ENCODE measurements around the gene TRIP12. TPM values are rescaled to one million over a fixed set of nuclear protein-coding genes. Genes with fewer than 3 reads are reported as not detected.
A peak's percentile ranks its signal among the peaks of the same experiment; 100 is the strongest.

TRIP12 gene
- total RNA-seq, 2 donors from 2014 or later: 179 to 202 TPM

DNA sequence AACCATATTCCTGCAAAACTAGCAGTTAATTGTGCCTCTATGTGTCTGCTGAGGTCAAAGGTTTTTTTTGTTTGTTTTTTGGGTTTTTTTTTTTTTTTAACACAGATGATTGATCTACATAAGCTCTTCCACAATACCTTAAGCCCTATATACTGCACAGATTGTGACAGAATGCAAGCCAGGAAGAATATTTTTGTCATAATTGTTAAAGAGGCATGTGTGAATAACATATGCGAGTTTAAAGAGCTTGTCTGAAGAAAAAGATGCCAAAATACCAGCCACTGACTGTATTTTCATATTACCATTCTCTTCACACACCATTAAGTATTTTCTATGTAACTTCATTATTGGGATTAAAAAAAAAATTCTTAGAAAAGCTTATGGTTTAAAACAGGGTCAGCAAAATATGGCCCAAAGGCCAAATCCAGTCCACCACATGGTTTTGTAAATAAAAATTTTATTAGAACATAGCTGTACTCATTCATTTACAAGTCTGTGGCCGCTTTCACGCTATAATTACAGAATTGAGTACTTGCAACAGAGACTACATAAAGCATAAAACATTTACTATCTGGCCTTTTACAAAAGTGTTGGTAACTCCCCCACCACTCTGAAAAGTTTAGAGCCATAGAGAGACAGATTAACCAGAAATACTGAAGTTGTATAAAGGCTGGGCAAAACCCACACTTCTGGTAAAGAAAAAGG is 89.9 kb downstream of the TRIP12 start:
- ATAC-seq: no peak
- Mint-ChIP-seq H3K36me3 (ENCODE audit: low read depth) (peaks cover 6% of the 10 kb centered on the region), H3K27me3 (no peaks in the 10 kb centered on the region), H3K4me3 (no peak overlapping the region), H3K4me1 (peaks cover 26% of the 10 kb centered on the region), H3K27ac (peak overlapping the region; percentile 74)
- DNase-seq: no peak
- no peaks in the 10 kb centered on the region for H3K9me3 ChIP-seq (ENCODE audit: control insufficient read depth, low read length, poor library complexity, severe bottlenecking)

DNA sequence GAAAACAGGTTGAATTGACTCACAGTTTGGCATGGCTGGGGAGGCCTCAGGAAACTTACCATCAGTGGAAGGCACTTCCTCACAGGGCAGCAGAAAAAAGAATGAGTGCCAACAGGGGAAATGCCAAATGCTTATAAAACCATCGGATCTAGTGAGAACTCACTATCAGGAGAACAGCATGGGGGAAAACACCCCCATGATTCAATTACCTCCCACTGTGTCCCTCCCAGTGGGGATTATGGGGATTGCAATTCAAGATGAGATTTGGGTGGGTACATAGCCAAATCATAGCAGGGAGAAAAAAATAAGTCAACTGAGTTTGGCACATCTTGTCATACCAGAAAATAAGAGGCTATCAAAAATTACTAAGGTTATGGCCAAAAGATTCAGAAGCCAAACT is 96.3 kb downstream of the TRIP12 start:
- Mint-ChIP-seq H3K27ac (no peak overlapping the region), H3K27me3 (no peaks in the 10 kb centered on the region), H3K4me1 (peaks cover 10% of the 10 kb centered on the region), H3K36me3 (ENCODE audit: low read depth) (peaks cover 15% of the 10 kb centered on the region), H3K4me3 (no peak overlapping the region)
- H3K9me3 ChIP-seq (ENCODE audit: control insufficient read depth, low read length, poor library complexity, severe bottlenecking): no peaks in the 10 kb centered on the region
- DNase-seq (no peak), ATAC-seq (no peak)

DNA sequence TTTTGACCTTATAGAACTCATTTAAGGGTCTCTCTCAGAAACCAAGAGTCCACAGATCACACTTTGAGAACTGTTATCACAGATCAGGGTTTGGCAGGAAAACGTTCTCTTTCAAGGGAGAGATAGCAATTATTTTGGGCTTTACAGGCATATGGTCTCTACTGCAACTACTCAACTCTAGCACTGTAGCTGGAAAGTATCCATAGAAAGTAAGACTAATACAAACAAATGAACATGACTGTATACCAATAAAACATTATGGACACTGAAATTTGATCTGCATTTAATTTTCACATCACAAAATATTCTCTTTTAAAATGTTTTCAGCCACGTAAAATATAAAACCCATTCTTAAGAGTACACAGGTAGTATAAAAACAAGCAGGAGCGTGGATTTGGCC is 100.5 kb downstream of the TRIP12 start:
- peaks cover 12% of the 10 kb centered on the region for H3K36me3 Mint-ChIP-seq (ENCODE audit: low read depth)
- H3K4me1 Mint-ChIP-seq: peaks cover 14% of the 10 kb centered on the region
- DNase-seq: no peak
- H3K27me3 Mint-ChIP-seq: no peaks in the 10 kb centered on the region
- H3K4me3 Mint-ChIP-seq: no peak overlapping the region
- H3K9me3 ChIP-seq (ENCODE audit: control insufficient read depth, low read length, poor library complexity, severe bottlenecking): no peaks in the 10 kb centered on the region
- peak overlapping the region; percentile 90 for H3K27ac Mint-ChIP-seq
- ATAC-seq: no peak

DNA sequence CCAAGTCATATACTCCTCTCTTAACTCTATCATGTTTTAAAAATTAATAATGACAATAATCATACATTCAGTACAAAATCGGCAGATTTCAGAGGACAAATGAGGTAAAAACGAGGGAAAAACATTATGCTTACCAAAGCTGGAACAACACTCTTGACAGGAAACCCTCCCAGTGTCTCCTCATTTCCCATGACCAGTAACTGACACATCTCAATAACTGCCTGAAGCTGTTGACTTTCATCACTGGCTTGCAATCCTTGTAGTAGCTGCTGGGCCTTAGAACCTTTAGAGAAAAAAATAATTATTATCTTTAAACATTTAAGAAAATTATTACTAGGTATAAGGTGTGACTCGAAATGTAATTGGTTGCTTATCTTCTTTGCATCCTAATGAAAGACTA is 103.6 kb downstream of the TRIP12 start:
- ATAC-seq: no peak
- Mint-ChIP-seq H3K27me3 (no peaks in the 10 kb centered on the region), H3K36me3 (ENCODE audit: low read depth) (peaks cover 4% of the 10 kb centered on the region), H3K4me1 (peaks cover 14% of the 10 kb centered on the region), H3K27ac (peak overlapping the region; percentile 43), H3K4me3 (no peak overlapping the region)
- H3K9me3 ChIP-seq (ENCODE audit: control insufficient read depth, low read length, poor library complexity, severe bottlenecking): no peaks in the 10 kb centered on the region
- no peak for DNase-seq

DNA sequence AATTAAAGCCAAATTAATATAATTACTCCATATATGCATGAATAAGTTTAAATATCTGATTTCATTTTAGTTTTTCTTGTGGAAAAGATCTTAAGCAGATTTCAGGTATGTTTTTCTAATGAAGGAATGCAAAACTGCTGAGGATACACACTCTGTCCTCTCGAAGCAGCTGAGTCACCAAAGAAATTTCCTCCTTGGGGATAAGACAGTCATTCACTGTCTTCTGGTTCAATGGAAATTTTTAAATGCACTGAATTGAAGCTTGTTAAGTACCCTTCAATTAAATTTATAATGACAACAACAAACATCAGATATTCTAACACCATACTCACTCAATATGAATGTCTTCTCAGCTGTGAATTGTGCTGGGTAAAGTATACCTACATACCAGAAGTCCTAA is 106.0 kb downstream of the TRIP12 start:
- Mint-ChIP-seq H3K4me1 (peaks cover 10% of the 10 kb centered on the region), H3K36me3 (ENCODE audit: low read depth) (peaks cover 9% of the 10 kb centered on the region), H3K27me3 (no peaks in the 10 kb centered on the region), H3K4me3 (no peak overlapping the region), H3K27ac (no peak overlapping the region)
- no peaks in the 10 kb centered on the region for H3K9me3 ChIP-seq (ENCODE audit: control insufficient read depth, low read length, poor library complexity, severe bottlenecking)
- DNase-seq (no peak), ATAC-seq (no peak)

DNA sequence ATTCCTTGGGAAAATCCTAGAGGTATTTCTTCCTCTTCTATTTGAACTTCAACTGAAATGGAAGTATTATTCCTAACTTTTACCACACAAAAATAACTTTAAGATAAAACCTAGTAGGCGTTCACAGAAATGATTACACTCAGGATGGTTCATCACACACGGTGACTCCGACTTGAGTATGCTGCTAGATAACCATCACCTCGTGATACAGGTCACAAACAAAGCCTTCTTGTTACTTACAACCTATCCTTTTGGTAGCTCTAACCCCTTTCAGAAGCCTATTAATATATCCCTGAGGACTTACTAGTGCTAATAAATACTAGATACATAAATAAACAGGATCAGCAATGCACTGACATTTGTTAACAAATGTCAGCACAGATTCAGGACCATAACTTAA is 106.5 kb downstream of the TRIP12 start:
- H3K36me3 Mint-ChIP-seq (ENCODE audit: low read depth): peaks cover 12% of the 10 kb centered on the region
- H3K4me3 Mint-ChIP-seq: no peak overlapping the region
- H3K4me1 Mint-ChIP-seq: peaks cover 10% of the 10 kb centered on the region
- H3K27me3 Mint-ChIP-seq: no peaks in the 10 kb centered on the region
- no peak for ATAC-seq
- no peak overlapping the region for H3K27ac Mint-ChIP-seq
- H3K9me3 ChIP-seq (ENCODE audit: control insufficient read depth, low read length, poor library complexity, severe bottlenecking): no peaks in the 10 kb centered on the region
- no peak for DNase-seq

DNA sequence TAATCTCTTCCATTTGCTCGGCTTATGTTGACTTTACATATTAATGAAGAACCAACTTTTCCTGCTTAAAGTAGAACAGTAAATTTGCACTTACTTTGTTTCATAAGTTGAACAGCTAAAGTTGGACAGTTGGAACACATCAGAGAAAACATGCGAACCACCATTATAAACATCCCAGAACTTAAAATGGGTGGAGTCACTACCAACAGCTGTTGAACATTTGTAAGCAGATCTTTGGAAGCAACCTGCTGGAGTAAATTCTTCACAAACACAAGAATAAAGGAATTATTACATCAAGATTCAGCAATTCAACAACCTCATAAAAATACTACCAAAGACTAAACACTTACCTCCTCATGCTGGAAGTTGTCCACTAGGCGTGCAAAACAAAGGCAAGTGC is 111.0 kb downstream of the TRIP12 start:
- H3K9me3 ChIP-seq (ENCODE audit: control insufficient read depth, low read length, poor library complexity, severe bottlenecking): no peaks in the 10 kb centered on the region
- H3K4me1 Mint-ChIP-seq: peaks cover 6% of the 10 kb centered on the region
- no peaks in the 10 kb centered on the region for H3K27me3 Mint-ChIP-seq
- H3K27ac Mint-ChIP-seq: no peak overlapping the region
- H3K36me3 Mint-ChIP-seq (ENCODE audit: low read depth): peaks cover 14% of the 10 kb centered on the region
- H3K4me3 Mint-ChIP-seq: no peak overlapping the region
- DNase-seq: no peak
- ATAC-seq: no peak

DNA sequence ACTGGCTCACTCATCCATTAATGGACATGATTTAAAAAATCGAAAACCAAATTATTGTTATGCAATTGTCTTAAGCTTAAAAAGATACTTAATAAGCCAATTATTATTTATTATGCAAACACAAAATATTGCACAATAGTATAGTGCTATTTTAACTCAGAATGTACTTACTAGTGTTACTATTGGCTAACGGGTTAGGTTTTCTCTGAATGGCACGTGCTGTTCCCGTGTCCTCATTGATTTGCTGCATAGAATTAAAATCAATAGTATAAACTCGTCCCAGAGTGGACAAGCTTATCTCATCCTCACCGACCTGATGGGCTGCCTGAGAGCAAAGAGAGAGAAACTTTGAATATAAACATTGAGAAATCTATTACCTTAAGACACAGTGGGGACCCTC is 116.2 kb downstream of the TRIP12 start:
- H3K4me1 Mint-ChIP-seq: no peaks in the 10 kb centered on the region
- H3K4me3 Mint-ChIP-seq: no peak overlapping the region
- H3K27ac Mint-ChIP-seq: no peak overlapping the region
- H3K27me3 Mint-ChIP-seq: no peaks in the 10 kb centered on the region
- no peaks in the 10 kb centered on the region for H3K9me3 ChIP-seq (ENCODE audit: control insufficient read depth, low read length, poor library complexity, severe bottlenecking)
- DNase-seq (no peak), ATAC-seq (no peak)
- peaks cover 2% of the 10 kb centered on the region for H3K36me3 Mint-ChIP-seq (ENCODE audit: low read depth)

DNA sequence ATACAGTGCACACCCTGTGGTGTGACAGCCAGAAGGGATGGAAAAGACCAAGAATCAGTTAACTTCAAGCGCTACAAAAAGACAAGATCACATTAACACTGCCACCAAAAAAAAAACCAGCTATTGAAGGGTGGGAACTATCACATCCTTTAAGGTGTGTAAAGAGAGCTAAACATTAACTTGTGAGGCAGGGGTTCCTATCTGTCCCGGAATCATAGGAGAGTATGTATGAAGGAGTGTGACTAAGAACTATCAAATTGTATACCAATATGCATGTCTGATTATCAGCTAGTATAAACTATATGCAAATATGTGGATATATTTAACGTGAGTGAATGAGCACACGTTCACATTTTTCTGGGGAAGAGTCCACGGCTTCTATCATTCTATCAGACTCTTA is 119.0 kb downstream of the TRIP12 start:
- no peaks in the 10 kb centered on the region for H3K9me3 ChIP-seq (ENCODE audit: control insufficient read depth, low read length, poor library complexity, severe bottlenecking)
- DNase-seq: no peak
- Mint-ChIP-seq H3K27ac (no peak overlapping the region), H3K36me3 (ENCODE audit: low read depth) (peaks cover 2% of the 10 kb centered on the region), H3K4me1 (no peaks in the 10 kb centered on the region), H3K27me3 (no peaks in the 10 kb centered on the region), H3K4me3 (no peak overlapping the region)
- ATAC-seq: no peak

DNA sequence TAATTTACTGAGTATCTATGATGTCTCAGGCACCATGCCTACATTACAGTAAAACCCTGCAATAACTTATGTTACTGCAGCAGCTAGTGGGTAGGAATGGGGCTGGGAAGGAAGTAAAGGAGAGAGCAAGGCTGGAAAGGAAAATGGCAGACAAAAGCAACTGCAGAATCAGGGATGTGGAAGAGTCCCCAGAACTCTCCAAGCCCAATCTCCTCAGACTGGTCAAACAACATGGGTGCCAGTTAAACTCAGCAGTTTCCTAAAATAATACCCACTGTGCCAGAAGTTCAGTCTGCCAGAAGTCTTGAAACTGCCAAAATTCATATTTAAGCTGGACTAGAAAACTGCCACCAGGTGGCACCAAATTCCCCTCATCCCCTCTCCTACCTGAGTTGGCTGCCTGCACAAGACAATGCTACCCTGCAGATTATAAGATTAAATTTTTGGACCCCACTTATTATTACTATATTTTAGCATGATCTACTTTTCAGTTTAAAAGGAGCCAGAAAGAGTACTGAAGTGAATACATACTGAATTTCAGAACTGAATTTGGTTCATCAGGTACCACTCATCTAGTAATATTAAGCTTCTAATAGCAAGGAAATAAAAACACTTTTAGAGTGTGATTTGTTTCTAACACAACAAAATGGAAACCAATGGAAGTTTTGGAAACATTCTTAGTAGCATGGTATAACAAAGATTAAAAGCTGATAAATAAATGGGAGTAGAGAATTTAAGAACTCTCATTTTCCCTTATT is 120.6 kb downstream of the TRIP12 start:
- H3K4me3 Mint-ChIP-seq: no peak overlapping the region
- no peak overlapping the region for H3K27ac Mint-ChIP-seq
- H3K9me3 ChIP-seq (ENCODE audit: control insufficient read depth, low read length, poor library complexity, severe bottlenecking): no peaks in the 10 kb centered on the region
- H3K27me3 Mint-ChIP-seq: no peaks in the 10 kb centered on the region
- H3K4me1 Mint-ChIP-seq: no peaks in the 10 kb centered on the region
- peak; percentile 68 for ATAC-seq
- DNase-seq: peak; percentile 28 to 50 (median 39)
- H3K36me3 Mint-ChIP-seq (ENCODE audit: low read depth): peaks cover 3% of the 10 kb centered on the region

DNA sequence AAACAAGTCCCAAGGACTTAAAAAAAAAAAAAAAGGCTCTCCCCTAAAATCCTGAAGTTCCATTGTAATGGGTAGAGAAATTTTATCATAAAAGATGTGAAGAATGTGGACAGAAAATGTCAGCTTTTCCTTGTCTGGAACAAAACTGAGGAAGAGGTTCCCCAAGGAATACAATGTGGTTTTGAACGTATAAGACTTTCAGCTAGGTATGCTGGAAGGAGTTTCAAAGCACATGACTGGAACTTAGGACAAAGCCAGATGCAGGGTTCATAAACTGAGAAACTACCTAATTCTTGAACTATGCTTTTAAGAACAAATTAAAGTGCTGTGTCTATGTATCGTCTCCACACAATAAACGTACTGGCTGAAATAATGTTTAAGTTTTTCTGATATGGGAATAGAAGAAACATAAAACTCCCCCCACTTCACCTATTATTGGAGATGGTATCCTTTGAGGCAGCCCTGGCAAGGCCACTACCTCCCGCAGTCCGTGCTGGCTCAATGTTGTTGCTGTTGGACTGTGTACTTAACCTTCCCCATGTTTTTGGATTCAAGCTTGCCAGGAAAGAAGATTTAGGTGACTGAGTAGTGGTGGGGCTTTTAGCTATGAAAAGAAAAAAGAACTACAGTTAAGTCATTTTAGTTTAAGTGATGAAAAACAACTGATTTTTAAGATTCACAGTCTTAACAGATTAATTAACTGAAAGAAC is 123.2 kb downstream of the TRIP12 start:
- no peak overlapping the region for H3K27ac Mint-ChIP-seq

DNA sequence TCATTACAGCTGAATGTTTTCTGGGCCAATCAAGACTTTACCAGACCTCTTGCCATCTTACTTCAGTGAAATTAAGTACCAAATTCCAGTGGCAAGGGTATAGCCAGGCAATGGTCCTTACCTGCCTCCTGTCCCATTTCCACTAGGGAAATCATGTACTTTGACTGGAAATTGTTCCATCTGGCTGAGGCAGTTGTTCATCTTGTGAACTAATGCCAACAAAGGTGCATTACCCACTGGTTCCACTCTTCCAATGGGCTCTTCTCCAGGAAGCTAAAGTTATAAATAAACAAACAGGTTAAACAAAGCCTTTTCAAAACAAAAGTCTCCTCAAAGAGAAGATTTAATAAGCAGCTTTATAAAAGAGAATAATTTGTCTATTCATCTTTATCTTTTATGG is 126.8 kb downstream of the TRIP12 start:
- H3K36me3 Mint-ChIP-seq (ENCODE audit: low read depth): peaks cover 8% of the 10 kb centered on the region

More for the DNA sequence above, 123.2 kb downstream of the TRIP12 start:
- no peaks in the 10 kb centered on the region for H3K4me1 Mint-ChIP-seq
- H3K27me3 Mint-ChIP-seq: no peaks in the 10 kb centered on the region
- peaks cover 3% of the 10 kb centered on the region for H3K36me3 Mint-ChIP-seq (ENCODE audit: low read depth)
- H3K9me3 ChIP-seq (ENCODE audit: control insufficient read depth, low read length, poor library complexity, severe bottlenecking): no peaks in the 10 kb centered on the region
- DNase-seq (no peak), ATAC-seq (no peak)
- H3K4me3 Mint-ChIP-seq: no peak overlapping the region

DNA sequence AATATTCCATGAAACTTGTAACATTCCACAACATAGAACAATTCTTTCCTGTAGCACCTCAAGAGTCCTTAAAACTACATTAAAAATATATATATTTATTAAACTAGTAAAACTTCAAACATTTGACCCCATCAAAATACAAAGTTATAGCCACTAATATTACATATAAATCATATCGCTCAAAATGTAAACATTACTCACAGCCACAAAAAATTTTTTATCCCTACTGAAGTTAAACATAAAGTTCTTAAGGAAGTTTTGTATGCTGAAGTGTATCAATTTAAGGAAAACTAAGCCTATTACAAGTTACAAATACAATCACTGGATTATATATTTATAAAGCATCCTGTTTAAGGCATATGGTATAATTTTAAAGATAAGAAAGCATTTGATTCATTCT is 127.2 kb downstream of the TRIP12 start:
- Mint-ChIP-seq H3K36me3 (ENCODE audit: low read depth) (peaks cover 8% of the 10 kb centered on the region), H3K4me3 (no peak overlapping the region), H3K4me1 (peaks cover 6% of the 10 kb centered on the region), H3K27ac (no peak overlapping the region), H3K27me3 (no peaks in the 10 kb centered on the region)
- no peaks in the 10 kb centered on the region for H3K9me3 ChIP-seq (ENCODE audit: control insufficient read depth, low read length, poor library complexity, severe bottlenecking)
- DNase-seq: no peak
- ATAC-seq: no peak

More for the DNA sequence above, 126.8 kb downstream of the TRIP12 start:
- Mint-ChIP-seq H3K4me3 (no peak overlapping the region), H3K4me1 (peaks cover 6% of the 10 kb centered on the region), H3K27me3 (no peaks in the 10 kb centered on the region), H3K27ac (no peak overlapping the region)
- DNase-seq (no peak), ATAC-seq (no peak)
- no peaks in the 10 kb centered on the region for H3K9me3 ChIP-seq (ENCODE audit: control insufficient read depth, low read length, poor library complexity, severe bottlenecking)

Data from T-helper 17 cell (primary cell).